ENCODE measurements around the gene MMP24OS. TPM values are rescaled to one million over a fixed set of nuclear protein-coding genes. Genes with fewer than 3 reads are reported as not detected.

The MMP24OS gene
- total RNA-seq, 6 experiments from 2014 or later, result 91.7 to 117 (median 105) TPM

DNA sequence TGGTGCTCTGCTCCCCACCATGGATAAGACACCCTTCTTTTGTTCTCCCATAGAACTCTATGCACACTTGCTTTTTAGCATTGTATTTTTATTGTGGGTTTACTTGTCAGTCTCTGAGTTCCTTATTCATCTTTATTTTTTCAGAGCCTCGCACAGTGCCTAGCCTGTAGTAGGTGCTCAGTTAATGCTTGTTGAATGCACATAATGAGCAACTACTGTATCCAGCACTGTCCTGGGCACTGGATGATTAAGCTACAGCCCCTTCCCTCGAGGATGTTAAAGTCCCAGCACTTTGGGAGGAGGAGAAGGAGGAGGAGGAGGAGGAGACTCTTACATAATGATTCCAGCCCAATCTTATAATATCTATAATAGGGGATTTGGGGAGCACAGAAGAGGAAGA, 34.6 kb downstream of the MMP24OS start:
- TF ChIP-seq, protein P1, sequence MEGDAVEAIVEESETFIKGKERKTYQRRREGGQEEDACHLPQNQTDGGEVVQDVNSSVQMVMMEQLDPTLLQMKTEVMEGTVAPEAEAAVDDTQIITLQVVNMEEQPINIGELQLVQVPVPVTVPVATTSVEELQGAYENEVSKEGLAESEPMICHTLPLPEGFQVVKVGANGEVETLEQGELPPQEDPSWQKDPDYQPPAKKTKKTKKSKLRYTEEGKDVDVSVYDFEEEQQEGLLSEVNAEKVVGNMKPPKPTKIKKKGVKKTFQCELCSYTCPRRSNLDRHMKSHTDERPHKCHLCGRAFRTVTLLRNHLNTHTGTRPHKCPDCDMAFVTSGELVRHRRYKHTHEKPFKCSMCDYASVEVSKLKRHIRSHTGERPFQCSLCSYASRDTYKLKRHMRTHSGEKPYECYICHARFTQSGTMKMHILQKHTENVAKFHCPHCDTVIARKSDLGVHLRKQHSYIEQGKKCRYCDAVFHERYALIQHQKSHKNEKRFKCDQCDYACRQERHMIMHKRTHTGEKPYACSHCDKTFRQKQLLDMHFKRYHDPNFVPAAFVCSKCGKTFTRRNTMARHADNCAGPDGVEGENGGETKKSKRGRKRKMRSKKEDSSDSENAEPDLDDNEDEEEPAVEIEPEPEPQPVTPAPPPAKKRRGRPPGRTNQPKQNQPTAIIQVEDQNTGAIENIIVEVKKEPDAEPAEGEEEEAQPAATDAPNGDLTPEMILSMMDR (IDR thresholded peaks at IDR 0.05), result no peak
- H3K27me3 Mint-ChIP-seq (ENCODE audit: insufficient read depth), result peaks cover 4% of the 10 kb centered on the region; the same call in 1 of the 2 replicates
- DNase-seq, result no peak

DNA sequence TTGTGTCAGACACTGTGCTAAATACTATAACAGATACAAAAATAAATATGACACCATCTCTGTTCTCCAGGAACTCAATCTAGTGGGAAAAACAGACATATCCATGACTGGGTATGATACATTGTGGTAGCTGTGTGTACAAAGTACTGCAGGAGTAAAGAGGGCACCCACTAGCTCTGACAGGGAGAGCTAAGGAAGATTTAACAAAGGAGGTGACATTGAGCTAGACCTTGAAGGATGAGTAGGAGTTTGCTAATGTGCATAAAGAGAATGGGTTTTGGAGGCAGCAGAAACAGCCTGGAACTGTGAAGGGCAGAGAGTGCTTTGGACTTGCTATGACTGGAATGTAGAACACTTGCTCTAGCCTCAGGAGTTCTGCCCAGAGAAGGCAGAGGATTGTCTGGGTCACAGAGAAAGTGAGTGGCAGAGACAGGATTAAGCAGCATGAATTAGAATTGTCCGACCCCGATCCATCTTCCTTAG, 37.1 kb downstream of the MMP24OS start:
- peaks cover 6% of the 10 kb centered on the region; the same call in 1 of the 2 replicates for H3K36me3 Mint-ChIP-seq (ENCODE audit: low read depth)
- H3K4me3 Mint-ChIP-seq, result no peak overlapping the region
- no peak for DNase-seq
- H3K27ac Mint-ChIP-seq, result no peak overlapping the region
- TF ChIP-seq, protein P1 (IDR thresholded peaks at IDR 0.05), result no peak
- peaks cover 28% of the 10 kb centered on the region for H3K4me1 Mint-ChIP-seq (ENCODE audit: low read depth)
- H3K9me3 Mint-ChIP-seq, result peaks cover 5% of the 10 kb centered on the region
- H3K27me3 Mint-ChIP-seq (ENCODE audit: insufficient read depth), result peaks cover 5% of the 10 kb centered on the region

More for the DNA sequence above, 34.6 kb downstream of the MMP24OS start:
- H3K9me3 Mint-ChIP-seq, result no peaks in the 10 kb centered on the region
- H3K4me3 Mint-ChIP-seq, result no peak overlapping the region
- H3K36me3 Mint-ChIP-seq (ENCODE audit: low read depth), result no peaks in the 10 kb centered on the region
- H3K4me1 Mint-ChIP-seq (ENCODE audit: low read depth), result peaks cover 16% of the 10 kb centered on the region; the same call in 1 of the 2 replicates
- H3K27ac Mint-ChIP-seq, result no peak overlapping the region

DNA sequence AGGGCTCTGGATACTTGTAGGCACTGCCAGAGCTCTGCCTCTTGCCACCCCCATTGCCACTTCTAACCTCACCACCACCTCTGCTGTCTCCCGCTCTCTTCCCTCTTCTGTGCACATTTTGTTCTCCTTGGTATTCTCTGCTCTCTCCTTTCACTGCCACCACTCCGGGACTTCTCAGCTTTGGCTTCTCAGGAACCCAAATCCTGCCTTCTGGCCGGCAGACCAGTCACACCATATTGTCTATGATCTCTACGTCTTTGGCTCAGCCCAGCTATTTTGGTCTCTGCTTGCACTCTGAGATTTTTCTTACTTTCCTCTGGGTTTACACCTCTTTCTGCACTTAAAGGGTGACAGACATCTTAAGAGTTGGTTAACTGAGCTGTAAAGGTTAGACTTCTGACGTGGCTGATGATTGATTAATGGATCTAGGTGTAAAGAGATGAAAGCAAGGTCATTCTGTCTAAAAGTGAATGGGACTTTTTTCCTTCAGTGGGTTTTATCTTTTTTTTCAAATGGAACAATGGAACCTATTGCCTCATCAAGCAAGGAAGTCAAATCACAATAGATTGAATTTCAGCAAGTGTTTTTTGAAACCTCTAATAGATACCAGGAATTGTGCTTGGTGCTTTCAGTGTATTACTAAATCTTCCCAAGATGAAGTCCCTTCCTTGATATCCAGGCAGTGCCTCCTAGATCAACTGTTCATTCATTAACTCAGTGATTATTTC, 37.7 kb downstream of the MMP24OS start:
- H3K27me3 Mint-ChIP-seq (ENCODE audit: insufficient read depth), result peaks cover 5% of the 10 kb centered on the region
- H3K4me3 Mint-ChIP-seq, result no peak overlapping the region
- peaks cover 28% of the 10 kb centered on the region for H3K4me1 Mint-ChIP-seq (ENCODE audit: low read depth)
- H3K9me3 Mint-ChIP-seq, result peaks cover 5% of the 10 kb centered on the region
- peaks cover 6% of the 10 kb centered on the region; the same call in 1 of the 2 replicates for H3K36me3 Mint-ChIP-seq (ENCODE audit: low read depth)
- no peak overlapping the region for H3K27ac Mint-ChIP-seq
- DNase-seq, result no peak
- TF ChIP-seq, protein P1 (IDR thresholded peaks at IDR 0.05), result no peak

DNA sequence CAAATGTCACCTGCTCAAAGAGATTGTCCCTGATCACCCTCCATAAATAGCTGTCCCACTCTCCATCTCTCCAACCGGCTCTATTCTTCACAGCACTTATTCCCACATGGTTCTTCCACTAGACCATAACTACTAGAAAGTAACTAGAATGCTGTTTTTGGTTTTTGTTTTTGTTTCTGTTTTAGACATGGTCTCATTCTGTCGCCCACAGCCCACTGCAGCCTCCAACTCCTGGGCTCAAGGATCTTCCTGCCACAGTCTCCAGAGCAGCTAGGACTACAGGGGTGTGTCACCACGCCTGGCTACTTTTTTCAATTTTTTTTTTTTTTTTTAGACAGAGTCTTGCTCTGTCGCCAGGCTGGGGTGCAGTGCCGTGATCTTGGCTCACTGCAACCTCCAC, 39.2 kb downstream of the MMP24OS start:
- no peak overlapping the region for H3K4me3 Mint-ChIP-seq
- TF ChIP-seq, protein P1 (IDR thresholded peaks at IDR 0.05), result no peak
- peaks cover 5% of the 10 kb centered on the region for H3K27me3 Mint-ChIP-seq (ENCODE audit: insufficient read depth)
- no peak overlapping the region for H3K27ac Mint-ChIP-seq
- H3K9me3 Mint-ChIP-seq, result peaks cover 5% of the 10 kb centered on the region
- DNase-seq, result no peak
- H3K4me1 Mint-ChIP-seq (ENCODE audit: low read depth), result peaks cover 32% of the 10 kb centered on the region
- H3K36me3 Mint-ChIP-seq (ENCODE audit: low read depth), result peaks cover 11% of the 10 kb centered on the region

DNA sequence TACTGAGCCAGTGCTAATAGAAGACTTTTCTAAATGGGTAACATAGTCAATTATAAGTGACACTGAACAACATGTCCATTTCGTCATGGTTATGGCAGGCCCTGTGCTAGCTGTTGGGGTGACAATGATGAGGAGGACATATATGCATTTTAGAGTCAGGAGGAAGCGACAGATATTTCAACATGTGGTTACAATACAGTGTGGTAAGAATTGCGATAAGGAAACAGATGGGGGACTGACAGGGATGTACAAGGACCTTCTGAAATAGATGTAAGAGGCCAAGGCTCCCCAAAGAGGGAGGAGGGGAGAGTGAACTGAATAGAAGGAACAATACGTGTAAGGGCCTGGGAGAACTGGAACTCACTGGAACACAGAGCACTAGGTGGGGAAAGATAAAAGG, 39.8 kb downstream of the MMP24OS start:
- H3K36me3 Mint-ChIP-seq (ENCODE audit: low read depth), result peaks cover 11% of the 10 kb centered on the region
- H3K4me1 Mint-ChIP-seq (ENCODE audit: low read depth), result peaks cover 32% of the 10 kb centered on the region
- H3K4me3 Mint-ChIP-seq, result no peak overlapping the region
- peaks cover 5% of the 10 kb centered on the region for H3K27me3 Mint-ChIP-seq (ENCODE audit: insufficient read depth)
- H3K9me3 Mint-ChIP-seq, result peaks cover 5% of the 10 kb centered on the region
- H3K27ac Mint-ChIP-seq, result no peak overlapping the region
- DNase-seq, result no peak
- TF ChIP-seq, protein P1 (IDR thresholded peaks at IDR 0.05), result no peak

Data from HFFc6 (cell line).